Right lobe of liver (tissue), 6 donors: ENCODE results near the gene ZNF592. TPM values are rescaled to one million over a fixed set of nuclear protein-coding genes. Genes with fewer than 3 reads are reported as not detected.

Experiments
- ATAC-seq, 4 donors: fragments of 200-7000 bp; cut with Tn5 transposase; one replicate each; pipeline ENCODE4 v1.9.1; 2020; ENCODE audit warnings: mild to moderate bottlenecking in 4 of 4, moderate library complexity in 4 of 4
- DNase-seq, 3 donors: peaks; one replicate each; pipeline ENCODE4 v3.0.0-alpha.2; 2020
- H3K27ac ChIP-seq, 3 donors: fragments of 200-600 bp; one replicate each; pipeline ENCODE4 v1.8.0; 2022
- H3K27me3 ChIP-seq, 2 donors: fragments of 200-600 bp; one replicate each; pipeline ENCODE4 v1.8.0; 2022
- H3K36me3 ChIP-seq, 4 donors: fragments of 200-600 bp; sonication (generic) in 1 of 4; one replicate each; pipeline versions ENCODE4 v1.5.1 to v1.8.0; 2017 to 2022; ENCODE audit warnings: control low read depth in 1 of 4
- H3K4me1 ChIP-seq, 4 donors: fragments of 200-600 bp; sonication (generic) in 1 of 4; one replicate each; pipeline versions ENCODE4 v1.5.1 to v1.8.0; 2017 to 2022; ENCODE audit warnings: control low read depth in 1 of 4
- H3K4me3 ChIP-seq, 3 donors: fragments of 200-600 bp; one replicate each; pipeline ENCODE4 v1.8.0; 2022
- H3K9me3 ChIP-seq, 4 donors: fragments of 200-600 bp; sonication (generic) in 1 of 4; one replicate each; pipeline versions ENCODE4 v1.5.1 to v1.8.0; 2017 to 2022; ENCODE audit warnings: control low read depth in 1 of 4
- CTCF ChIP-seq, 4 donors: fragments of 200-600 bp in 3 of 4; fragments of 450-650 bp in 1 of 4; IDR thresholded peaks; one replicate each; pipeline versions ENCODE4 v1.5.1 to v1.8.0; 2016 to 2022; ENCODE audit warnings: antibody characterized with exemption in 4 of 4, mild to moderate bottlenecking in 2 of 4
- POLR2A ChIP-seq: fragments of 450-650 bp; IDR thresholded peaks from one replicate; pipeline ENCODE4 v1.6.1; 2017; ENCODE audit warnings: antibody characterized with exemption, mild to moderate bottlenecking
- WGBS: methylation state at CpG from one replicate; pipeline ENCODE4 v1.1.6; 2018; ENCODE audit warnings: low coverage, low lambda C conversion rate; ENCODE audit not compliant: insufficient coverage; ENCODE audit errors: missing lambda C conversion rate; 5-methylcytosine and 5-hydroxymethylcytosine counted together
- intact Hi-C, 2 donors: fragments of 100-400 bp; cut with DNase I; formaldehyde crosslinking; loops; one replicate each; pipeline versions ENCODE4 v1.11.2 to v1.14.1; 2022
- total RNA-seq, 6 experiments: library from RNA; depleted of rRNA in 2 of 6; stranded (reverse); fragments of >200 nt in 2 of 6; fragmentation: NEBNext Ultra II Directional in 3 of 6; extraction: Animal tissue kit (Norgen Biotek cat#: 25700) in 3 of 6; gene quantifications; one replicate each; pipeline versions ENCODE4 v1.1.0 to v1.2.4, GENCODE V29; 2016 to 2023
- donor health status: DM: no; HTN: yes; CAD: no.
- donor health status: DM: no; HTN: no; CAD: no.
- donor health status: DM: no; HTN: no; CAD: no.
- donor health status: DM: no; HTN: yes; CAD: no.
- donor health status: DM: no; HTN: yes; CAD: no.

Gene ZNF592
- total RNA-seq, 6 experiments from 2014 or later, result 10.8 to 13.2 (median 12.1) TPM

GRCh38 chr15:84766461-84767035, 18.2 kb downstream of the ZNF592 start:
- ATAC-seq (no peak), DNase-seq (no peak)
- Histone ChIP-seq H3K9me3 (no peaks in the 10 kb centered on the region), H3K4me3 (no peak overlapping the region), H3K36me3 (peaks cover 0 to 18% (median 6%) of the 10 kb centered on the region in 4 donors), H3K4me1 (peaks cover 0 to 33% (median 14%) of the 10 kb centered on the region in 4 donors), H3K27me3 (no peaks in the 10 kb centered on the region), H3K27ac (no peak overlapping the region)
- TF ChIP-seq POLR2A, result no peak
- intact Hi-C loops, result no loop called here
- WGBS, result 91% methylated on average over 5 of the region's 6 CpGs

- no peaks in the 10 kb centered on the region for H3K27me3 ChIP-seq
- peak in 1 of 4 donors; percentile 37 for ATAC-seq
- no peak overlapping the region for H3K27ac ChIP-seq
- no peak for DNase-seq
- intact Hi-C loops, result no loop called here
- H3K36me3 ChIP-seq, result peaks cover 0 to 15% (median 7%) of the 10 kb centered on the region in 4 donors
- H3K4me1 ChIP-seq, result peaks cover 0 to 22% (median 6%) of the 10 kb centered on the region in 4 donors
- TF ChIP-seq CTCF (IDR thresholded peaks at IDR 0.05) (no peak), POLR2A (no peak)
- H3K4me3 ChIP-seq, result no peak overlapping the region
- WGBS, result 53% methylated on average over 5 of the region's 5 CpGs
- no peaks in the 10 kb centered on the region for H3K9me3 ChIP-seq
Measured at GRCh38 chr15:84772031-84772430, 23.6 kb downstream of the ZNF592 start.

GRCh38 chr15:84772467-84772866, 24.1 kb downstream of the ZNF592 start:
- Histone ChIP-seq H3K27ac (no peak overlapping the region), H3K9me3 (no peaks in the 10 kb centered on the region), H3K36me3 (peaks cover 0 to 15% (median 7%) of the 10 kb centered on the region in 4 donors), H3K4me1 (peaks cover 0 to 23% (median 6%) of the 10 kb centered on the region in 4 donors), H3K4me3 (no peak overlapping the region), H3K27me3 (no peaks in the 10 kb centered on the region)
- intact Hi-C loops, result no loop called here
- WGBS, result 34% methylated on average over 2 of the region's 2 CpGs
- no peak for DNase-seq
- peak in 3 of 4 donors; percentile 52 to 62 (median 55) for ATAC-seq
- no peak for TF ChIP-seq POLR2A

- Histone ChIP-seq H3K9me3 (no peaks in the 10 kb centered on the region), H3K36me3 (peaks cover 0 to 10% (median 3%) of the 10 kb centered on the region in 4 donors), H3K27ac (peak overlapping the region in 1 of 3 donors; percentile 1), H3K4me1 (peaks cover 0 to 23% (median 6%) of the 10 kb centered on the region in 4 donors), H3K4me3 (no peak overlapping the region), H3K27me3 (no peaks in the 10 kb centered on the region)
- no peak for TF ChIP-seq CTCF (IDR thresholded peaks at IDR 0.05)
- no peak for TF ChIP-seq POLR2A
- ATAC-seq, result peak in 3 of 4 donors; percentile 16 to 33 (median 29)
- intact Hi-C loops, result no loop called here
- DNase-seq, result no peak
- WGBS, result 64% methylated on average over 3 of the region's 3 CpGs
Measured at GRCh38 chr15:84773716-84774115, 25.3 kb downstream of the ZNF592 start.

GRCh38 chr15:84775867-84776449, 27.6 kb downstream of the ZNF592 start:
- H3K36me3 ChIP-seq, result peaks cover 0 to 6% (median 0%) of the 10 kb centered on the region in 4 donors
- no peak overlapping the region for H3K4me3 ChIP-seq
- H3K27me3 ChIP-seq, result no peaks in the 10 kb centered on the region
- intact Hi-C loops, result no loop called here
- peaks cover 0 to 27% (median 8%) of the 10 kb centered on the region in 4 donors for H3K4me1 ChIP-seq
- peak overlapping the region in 2 of 3 donors; percentile 30 to 74 for H3K27ac ChIP-seq
- ATAC-seq (peak; percentile 24 to 45 (median 34)), DNase-seq (no peak)
- WGBS, result 50% methylated on average over 1 of the region's 1 CpG
- no peaks in the 10 kb centered on the region for H3K9me3 ChIP-seq
- TF ChIP-seq POLR2A, result no peak
- no peak for TF ChIP-seq CTCF (IDR thresholded peaks at IDR 0.05)
